ENCODE results near the gene PKP3. TPM values are rescaled to one million over a fixed set of nuclear protein-coding genes. Genes with fewer than 3 reads are reported as not detected.

Gene PKP3
- polyA plus RNA-seq, 2 of the 4 experiments (the other 2 are of a cell fraction), result 12.1 to 25.9 TPM

DNA sequence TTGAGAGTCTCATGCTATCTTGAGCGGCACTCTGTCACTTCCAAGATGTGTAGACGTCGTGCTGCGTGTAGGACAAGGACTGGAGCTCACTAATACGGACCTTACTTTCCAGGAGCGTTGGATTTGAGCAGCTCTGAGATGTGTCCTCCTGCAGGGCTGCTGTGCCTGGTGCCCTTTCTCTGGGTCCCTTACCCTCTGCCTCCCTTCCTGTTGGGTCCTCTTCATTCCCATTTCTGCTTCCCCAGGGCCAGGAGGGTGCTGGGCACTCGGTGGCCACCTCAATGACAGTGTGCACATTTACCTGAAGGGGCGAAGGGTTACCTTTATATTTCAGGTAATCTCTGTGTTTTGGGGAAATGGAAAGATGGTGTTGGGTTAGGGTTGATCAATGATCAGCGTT lies 60.0 kb downstream of the PKP3 start:
- no peak overlapping the region for H3K4me3 ChIP-seq
- 94% methylated on average over 9 of the region's 9 CpGs for WGBS (ENCODE audit: missing lambda C conversion rate)
- POLR2A ChIA-PET, result no interaction called here

More for the DNA sequence above, 60.0 kb downstream of the PKP3 start:
- Histone ChIP-seq H3K4me2 (no peak overlapping the region), H3K9me3 (no peaks in the 10 kb centered on the region), H3K27ac (no peak overlapping the region), H3K4me1 (peaks cover 13% of the 10 kb centered on the region)
- ATAC-seq, result no peak
- no peak for DNase-seq (ENCODE audit: low read depth in 1 of 2, low spot score in 1 of 2)
- no peak for TF ChIP-seq CBX8 (IDR thresholded peaks at IDR 0.05)
- no peak for TF ChIP-seq CEBPB (IDR thresholded peaks at IDR 0.05)
- TF ChIP-seq EHMT2 (IDR thresholded peaks at IDR 0.05; ENCODE audit: low read depth), result no peak
- no peak for TF ChIP-seq ZFP36 (IDR thresholded peaks at IDR 0.05; ENCODE audit: borderline replicate concordance, partially characterized antibody)
- no peak for TF ChIP-seq BCL3 (IDR thresholded peaks at IDR 0.05)
- no peak for TF ChIP-seq BHLHE40 (IDR thresholded peaks at IDR 0.05; ENCODE audit: low read depth, low read length)
- FAIRE-seq, result no peak
- CTCF ChIA-PET, result interaction anchor here (2.0 to 8.4 kb wide), 2 partner anchors 12 to 47 kb away, joined by 4 to 112 read pairs; no protein-coding TSS in a partner anchor

Small RNAs within 50 kb of the gene (small RNA-seq; reads per million reads assigned to genes)
- gene RN7SL838P, result 0 reads per million in 6 experiments

Other genes with a start within 250 kb of the PKP3 start
- gene SCGB1C1, start 201.1 kb upstream of the PKP3 start, polyA plus RNA-seq (2011; rRNA removed), result not detected in 2 replicates
- not detected in 3 replicates for gene SCGB1C1, start 201.1 kb upstream of the PKP3 start, polyA plus RNA-seq (2017; fragmentation: RNase III; extraction: RNeasy Plus Mini Kit Qiagen cat#74134 plus additional on column Dnase treatment)
- 44.5 and 54.0 TPM in 2 replicates for gene BET1L, start 186.8 kb upstream of the PKP3 start, polyA plus RNA-seq (2011; rRNA removed)
- 26.4 to 28.5 TPM (median 28.3 TPM) in 3 replicates for gene BET1L, start 186.8 kb upstream of the PKP3 start, polyA plus RNA-seq (2017; fragmentation: RNase III; extraction: RNeasy Plus Mini Kit Qiagen cat#74134 plus additional on column Dnase treatment)
- 82.0 and 119 TPM in 2 replicates for gene RIC8A, start 186.5 kb upstream of the PKP3 start, polyA plus RNA-seq (2011; rRNA removed)
- gene RIC8A, start 186.5 kb upstream of the PKP3 start, polyA plus RNA-seq (2017; fragmentation: RNase III; extraction: RNeasy Plus Mini Kit Qiagen cat#74134 plus additional on column Dnase treatment), result 101 to 111 TPM (median 108 TPM) in 3 replicates
- gene SIRT3, start 157.9 kb upstream of the PKP3 start, polyA plus RNA-seq (2011; rRNA removed), result 18.4 and 22.3 TPM in 2 replicates
- gene SIRT3, start 157.9 kb upstream of the PKP3 start, polyA plus RNA-seq (2017; fragmentation: RNase III; extraction: RNeasy Plus Mini Kit Qiagen cat#74134 plus additional on column Dnase treatment), result 19.2 to 20.8 TPM (median 20.3 TPM) in 3 replicates
- 144 and 153 TPM in 2 replicates for gene PSMD13, start 157.2 kb upstream of the PKP3 start, polyA plus RNA-seq (2011; rRNA removed)
- 198 to 215 TPM (median 198 TPM) in 3 replicates for gene PSMD13, start 157.2 kb upstream of the PKP3 start, polyA plus RNA-seq (2017; fragmentation: RNase III; extraction: RNeasy Plus Mini Kit Qiagen cat#74134 plus additional on column Dnase treatment)
- gene NLRP6, start 115.8 kb upstream of the PKP3 start, polyA plus RNA-seq (2011; rRNA removed), result 0.03 TPM in 1 of 2 replicates, not detected in the other
- not detected in 3 replicates for gene NLRP6, start 115.8 kb upstream of the PKP3 start, polyA plus RNA-seq (2017; fragmentation: RNase III; extraction: RNeasy Plus Mini Kit Qiagen cat#74134 plus additional on column Dnase treatment)
- 7.2 and 7.9 TPM in 2 replicates for gene PGGHG, start 105.1 kb upstream of the PKP3 start, polyA plus RNA-seq (2011; rRNA removed)
- 12.9 to 19.5 TPM (median 18.3 TPM) in 3 replicates for gene PGGHG, start 105.1 kb upstream of the PKP3 start, polyA plus RNA-seq (2017; fragmentation: RNase III; extraction: RNeasy Plus Mini Kit Qiagen cat#74134 plus additional on column Dnase treatment)
- gene IFITM5, start 94.7 kb upstream of the PKP3 start, polyA plus RNA-seq (2011; rRNA removed), result not detected in 2 replicates
- not detected in 3 replicates for gene IFITM5, start 94.7 kb upstream of the PKP3 start, polyA plus RNA-seq (2017; fragmentation: RNase III; extraction: RNeasy Plus Mini Kit Qiagen cat#74134 plus additional on column Dnase treatment)
- 36.4 and 61.3 TPM in 2 replicates for gene IFITM2, start 86.4 kb upstream of the PKP3 start, polyA plus RNA-seq (2011; rRNA removed)
- 38.8 to 52.7 TPM (median 43.6 TPM) in 3 replicates for gene IFITM2, start 86.4 kb upstream of the PKP3 start, polyA plus RNA-seq (2017; fragmentation: RNase III; extraction: RNeasy Plus Mini Kit Qiagen cat#74134 plus additional on column Dnase treatment)
- gene IFITM1, start 80.2 kb upstream of the PKP3 start, polyA plus RNA-seq (2011; rRNA removed), result 1.7 and 2.4 TPM in 2 replicates
- gene IFITM1, start 80.2 kb upstream of the PKP3 start, polyA plus RNA-seq (2017; fragmentation: RNase III; extraction: RNeasy Plus Mini Kit Qiagen cat#74134 plus additional on column Dnase treatment), result 0.14 to 0.16 TPM in 2 of 3 replicates, not detected in the other
- 8.6 and 10.8 TPM in 2 replicates for gene IFITM3, start 73.3 kb upstream of the PKP3 start, polyA plus RNA-seq (2011; rRNA removed)
- gene IFITM3, start 73.3 kb upstream of the PKP3 start, polyA plus RNA-seq (2017; fragmentation: RNase III; extraction: RNeasy Plus Mini Kit Qiagen cat#74134 plus additional on column Dnase treatment), result 8.3 to 13.5 TPM (median 11.3 TPM) in 3 replicates
- 5.1 and 5.3 TPM in 2 replicates for gene B4GALNT4, start 24.7 kb upstream of the PKP3 start, polyA plus RNA-seq (2011; rRNA removed)
- 20.4 to 28.0 TPM (median 27.5 TPM) in 3 replicates for gene B4GALNT4, start 24.7 kb upstream of the PKP3 start, polyA plus RNA-seq (2017; fragmentation: RNase III; extraction: RNeasy Plus Mini Kit Qiagen cat#74134 plus additional on column Dnase treatment)
- 27.7 and 27.8 TPM in 2 replicates for gene SIGIRR, start 20.8 kb downstream of the PKP3 start, polyA plus RNA-seq (2011; rRNA removed)
- 56.6 to 66.4 TPM (median 58.6 TPM) in 3 replicates for gene SIGIRR, start 20.8 kb downstream of the PKP3 start, polyA plus RNA-seq (2017; fragmentation: RNase III; extraction: RNeasy Plus Mini Kit Qiagen cat#74134 plus additional on column Dnase treatment)
- 0.66 and 0.70 TPM in 2 replicates for gene ANO9, start 47.8 kb downstream of the PKP3 start, polyA plus RNA-seq (2011; rRNA removed)
- gene ANO9, start 47.8 kb downstream of the PKP3 start, polyA plus RNA-seq (2017; fragmentation: RNase III; extraction: RNeasy Plus Mini Kit Qiagen cat#74134 plus additional on column Dnase treatment), result 0.50 to 0.55 TPM (median 0.51 TPM) in 3 replicates
- 23.4 and 28.9 TPM in 2 replicates for gene PTDSS2, start 56.1 kb downstream of the PKP3 start, polyA plus RNA-seq (2011; rRNA removed)
- gene PTDSS2, start 56.1 kb downstream of the PKP3 start, polyA plus RNA-seq (2017; fragmentation: RNase III; extraction: RNeasy Plus Mini Kit Qiagen cat#74134 plus additional on column Dnase treatment), result 34.3 to 39.4 TPM (median 38.9 TPM) in 3 replicates
- 85.8 and 108 TPM in 2 replicates for gene RNH1, start 113.0 kb downstream of the PKP3 start, polyA plus RNA-seq (2011; rRNA removed)
- 131 to 135 TPM (median 135 TPM) in 3 replicates for gene RNH1, start 113.0 kb downstream of the PKP3 start, polyA plus RNA-seq (2017; fragmentation: RNase III; extraction: RNeasy Plus Mini Kit Qiagen cat#74134 plus additional on column Dnase treatment)
- 56.3 and 63.3 TPM in 2 replicates for gene HRAS, start 141.4 kb downstream of the PKP3 start, polyA plus RNA-seq (2011; rRNA removed)
- 86.9 to 96.3 TPM (median 88.2 TPM) in 3 replicates for gene HRAS, start 141.4 kb downstream of the PKP3 start, polyA plus RNA-seq (2017; fragmentation: RNase III; extraction: RNeasy Plus Mini Kit Qiagen cat#74134 plus additional on column Dnase treatment)
- gene LRRC56, start 143.3 kb downstream of the PKP3 start, polyA plus RNA-seq (2011; rRNA removed), result 0.30 and 0.32 TPM in 2 replicates
- 0.47 to 1.1 TPM (median 1.0 TPM) in 3 replicates for gene LRRC56, start 143.3 kb downstream of the PKP3 start, polyA plus RNA-seq (2017; fragmentation: RNase III; extraction: RNeasy Plus Mini Kit Qiagen cat#74134 plus additional on column Dnase treatment)
- 1.7 and 2.2 TPM in 2 replicates for gene LMNTD2, start 166.5 kb downstream of the PKP3 start, polyA plus RNA-seq (2011; rRNA removed)
- 2.6 to 4.2 TPM (median 3.5 TPM) in 3 replicates for gene LMNTD2, start 166.5 kb downstream of the PKP3 start, polyA plus RNA-seq (2017; fragmentation: RNase III; extraction: RNeasy Plus Mini Kit Qiagen cat#74134 plus additional on column Dnase treatment)
- gene RASSF7, start 166.8 kb downstream of the PKP3 start, polyA plus RNA-seq (2011; rRNA removed), result 18.4 and 19.0 TPM in 2 replicates
- gene RASSF7, start 166.8 kb downstream of the PKP3 start, polyA plus RNA-seq (2017; fragmentation: RNase III; extraction: RNeasy Plus Mini Kit Qiagen cat#74134 plus additional on column Dnase treatment), result 27.7 to 30.7 TPM (median 30.5 TPM) in 3 replicates
- 8.6 and 10.8 TPM in 2 replicates for gene PHRF1, start 182.3 kb downstream of the PKP3 start, polyA plus RNA-seq (2011; rRNA removed)
- gene PHRF1, start 182.3 kb downstream of the PKP3 start, polyA plus RNA-seq (2017; fragmentation: RNase III; extraction: RNeasy Plus Mini Kit Qiagen cat#74134 plus additional on column Dnase treatment), result 23.0 to 25.3 TPM (median 23.7 TPM) in 3 replicates
- gene IRF7, start 221.7 kb downstream of the PKP3 start, polyA plus RNA-seq (2011; rRNA removed), result 2.0 TPM in 2 replicates
- gene IRF7, start 221.7 kb downstream of the PKP3 start, polyA plus RNA-seq (2017; fragmentation: RNase III; extraction: RNeasy Plus Mini Kit Qiagen cat#74134 plus additional on column Dnase treatment), result 3.1 to 3.8 TPM (median 3.4 TPM) in 3 replicates
- 0.12 and 0.26 TPM in 2 replicates for gene CDHR5, start 230.7 kb downstream of the PKP3 start, polyA plus RNA-seq (2011; rRNA removed)
- gene CDHR5, start 230.7 kb downstream of the PKP3 start, polyA plus RNA-seq (2017; fragmentation: RNase III; extraction: RNeasy Plus Mini Kit Qiagen cat#74134 plus additional on column Dnase treatment), result 0.07 to 0.08 TPM (median 0.07 TPM) in 3 replicates
- gene SCT, start 233.0 kb downstream of the PKP3 start, polyA plus RNA-seq (2011; rRNA removed), result not detected in 2 replicates
- not detected in 3 replicates for gene SCT, start 233.0 kb downstream of the PKP3 start, polyA plus RNA-seq (2017; fragmentation: RNase III; extraction: RNeasy Plus Mini Kit Qiagen cat#74134 plus additional on column Dnase treatment)
- gene DRD4, start 243.1 kb downstream of the PKP3 start, polyA plus RNA-seq (2011; rRNA removed), result not detected in 2 replicates
- 0.07 to 0.17 TPM in 2 of 3 replicates, not detected in the other for gene DRD4, start 243.1 kb downstream of the PKP3 start, polyA plus RNA-seq (2017; fragmentation: RNase III; extraction: RNeasy Plus Mini Kit Qiagen cat#74134 plus additional on column Dnase treatment)